Retinal pigment epithelial cell (primary cell): ENCODE measurements around the gene TSKU.
A peak's percentile ranks its signal among the peaks of the same experiment; 100 is the strongest.

ENCODE experiments used
- DNase-seq: peaks from one replicate; pipeline ENCODE4 v3.0.0-alpha.2; 2010; ENCODE audit warnings: low read depth
- H3K4me3 ChIP-seq: 2 replicates; pipeline ENCODE4 v1.5.1; 2011; ENCODE audit warnings: mild to moderate bottlenecking, low read length, control low read depth, moderate library complexity
- TF ChIP-seq, protein P1 (sequence below): conservative IDR thresholded peaks from 2 replicates; pipeline ENCODE4 v1.5.1; 2011; ENCODE audit warnings: low read depth, low read length, control low read depth, inconsistent platforms

The TSKU gene

DNA sequence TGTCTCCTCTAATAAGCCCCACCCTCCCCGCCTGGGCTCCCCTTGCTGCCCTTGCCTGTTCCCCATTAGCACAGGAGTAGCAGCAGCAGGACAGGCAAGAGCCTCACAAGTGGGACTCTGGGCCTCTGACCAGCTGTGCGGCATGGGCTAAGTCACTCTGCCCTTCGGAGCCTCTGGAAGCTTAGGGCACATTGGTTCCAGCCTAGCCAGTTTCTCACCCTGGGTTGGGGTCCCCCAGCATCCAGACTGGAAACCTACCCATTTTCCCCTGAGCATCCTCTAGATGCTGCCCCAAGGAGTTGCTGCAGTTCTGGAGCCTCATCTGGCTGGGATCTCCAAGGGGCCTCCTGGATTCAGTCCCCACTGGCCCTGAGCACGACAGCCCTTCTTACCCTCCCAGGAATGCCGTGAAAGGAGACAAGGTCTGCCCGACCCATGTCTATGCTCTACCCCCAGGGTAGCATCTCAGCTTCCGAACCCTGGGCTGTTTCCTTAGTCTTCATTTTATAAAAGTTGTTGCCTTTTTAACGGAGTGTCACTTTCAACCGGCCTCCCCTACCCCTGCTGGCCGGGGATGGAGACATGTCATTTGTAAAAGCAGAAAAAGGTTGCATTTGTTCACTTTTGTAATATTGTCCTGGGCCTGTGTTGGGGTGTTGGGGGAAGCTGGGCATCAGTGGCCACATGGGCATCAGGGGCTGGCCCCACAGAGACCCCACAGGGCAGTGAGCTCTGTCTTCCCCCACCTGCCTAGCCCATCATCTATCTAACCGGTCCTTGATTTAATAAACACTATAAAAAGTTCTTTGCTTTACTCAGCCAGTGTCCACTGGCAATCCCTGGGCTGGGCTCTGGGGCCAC is 14.4 kb downstream of the TSKU start:
- TF ChIP-seq, protein P1, sequence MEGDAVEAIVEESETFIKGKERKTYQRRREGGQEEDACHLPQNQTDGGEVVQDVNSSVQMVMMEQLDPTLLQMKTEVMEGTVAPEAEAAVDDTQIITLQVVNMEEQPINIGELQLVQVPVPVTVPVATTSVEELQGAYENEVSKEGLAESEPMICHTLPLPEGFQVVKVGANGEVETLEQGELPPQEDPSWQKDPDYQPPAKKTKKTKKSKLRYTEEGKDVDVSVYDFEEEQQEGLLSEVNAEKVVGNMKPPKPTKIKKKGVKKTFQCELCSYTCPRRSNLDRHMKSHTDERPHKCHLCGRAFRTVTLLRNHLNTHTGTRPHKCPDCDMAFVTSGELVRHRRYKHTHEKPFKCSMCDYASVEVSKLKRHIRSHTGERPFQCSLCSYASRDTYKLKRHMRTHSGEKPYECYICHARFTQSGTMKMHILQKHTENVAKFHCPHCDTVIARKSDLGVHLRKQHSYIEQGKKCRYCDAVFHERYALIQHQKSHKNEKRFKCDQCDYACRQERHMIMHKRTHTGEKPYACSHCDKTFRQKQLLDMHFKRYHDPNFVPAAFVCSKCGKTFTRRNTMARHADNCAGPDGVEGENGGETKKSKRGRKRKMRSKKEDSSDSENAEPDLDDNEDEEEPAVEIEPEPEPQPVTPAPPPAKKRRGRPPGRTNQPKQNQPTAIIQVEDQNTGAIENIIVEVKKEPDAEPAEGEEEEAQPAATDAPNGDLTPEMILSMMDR: no peak

DNA sequence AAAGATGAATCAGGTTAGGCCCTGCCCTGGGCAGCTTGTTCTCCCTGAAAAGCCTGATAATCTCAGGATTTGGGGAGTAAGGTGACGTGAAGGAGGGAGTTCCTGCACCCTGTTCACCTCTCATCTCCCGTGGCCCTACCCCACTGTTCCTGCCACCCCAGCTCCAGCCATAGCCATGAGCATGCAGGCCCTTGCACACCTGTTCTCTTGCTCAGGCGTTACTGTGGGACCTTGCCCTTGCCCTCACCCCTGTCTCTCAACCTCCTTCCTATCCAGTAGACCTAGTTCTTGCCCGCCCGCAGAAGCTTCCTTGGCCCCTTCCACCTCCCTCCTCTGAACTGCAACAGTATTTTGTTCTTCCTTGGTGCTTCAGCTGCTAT is 15.0 kb downstream of the TSKU start:
- no peak overlapping the region for H3K4me3 ChIP-seq
- DNase-seq: no peak
- TF ChIP-seq, protein P1: no peak

More for the DNA sequence above, 14.4 kb downstream of the TSKU start:
- H3K4me3 ChIP-seq: no peak overlapping the region
- DNase-seq: no peak

DNA sequence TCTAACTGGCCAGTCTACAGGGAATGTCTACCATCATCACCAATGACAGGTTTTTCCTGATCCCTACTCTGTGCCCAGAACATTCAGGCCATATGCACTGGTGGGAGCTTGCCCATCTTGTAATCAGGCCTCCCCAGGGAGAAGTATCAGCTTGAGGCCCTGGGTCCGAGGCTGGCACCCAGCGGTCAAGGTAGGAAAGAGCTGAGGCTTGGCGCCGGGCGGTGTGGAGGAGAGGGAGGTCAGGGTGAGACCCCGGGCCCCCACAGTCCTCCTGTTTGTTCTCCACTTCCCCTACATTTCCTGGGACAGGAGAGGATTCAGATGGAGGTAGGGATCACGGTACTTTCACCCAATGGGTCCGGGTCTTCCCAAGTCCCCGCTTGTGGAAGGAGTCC is 15.5 kb downstream of the TSKU start:
- TF ChIP-seq, protein P1: no peak
- DNase-seq: no peak
- no peak overlapping the region for H3K4me3 ChIP-seq

DNA sequence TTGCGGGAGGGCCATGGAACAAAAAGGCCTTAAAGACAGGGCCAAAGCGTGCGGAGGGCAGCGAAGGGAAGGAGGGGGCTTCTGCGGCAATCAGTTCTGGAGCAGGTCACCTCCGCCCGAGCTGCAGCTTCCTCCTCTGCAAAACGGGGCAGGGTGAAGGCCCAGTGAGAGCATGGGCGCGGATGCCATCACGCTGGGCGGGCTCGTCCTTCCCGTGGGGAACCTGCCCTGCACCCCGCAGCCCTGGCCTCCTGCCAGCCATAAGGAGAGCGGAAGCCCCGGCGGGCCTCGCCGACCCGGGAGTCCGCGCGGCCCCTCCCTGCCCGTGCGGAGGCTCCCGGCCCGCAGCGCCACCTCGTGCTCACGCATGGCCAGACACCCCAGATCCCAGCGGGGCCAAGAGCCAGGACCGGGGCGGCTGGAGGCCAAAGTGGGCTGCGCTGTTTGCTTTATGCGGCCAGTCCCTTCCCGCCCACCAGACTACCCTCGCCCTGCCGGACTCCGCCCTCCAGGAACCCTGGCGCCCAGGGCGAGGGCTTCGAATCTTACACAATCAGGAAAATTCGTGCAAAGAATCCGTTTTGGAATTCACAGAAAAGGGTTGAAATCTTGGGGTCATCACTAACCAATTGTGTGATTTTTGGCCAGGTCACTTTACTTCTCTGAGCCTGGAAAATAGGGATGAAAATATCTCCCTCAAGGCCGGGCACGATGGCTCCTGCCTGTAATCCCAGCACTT is 16.1 kb downstream of the TSKU start:
- H3K4me3 ChIP-seq: peak overlapping the region; percentile 25
- TF ChIP-seq, protein P1: peak; percentile 73
- DNase-seq: no peak

DNA sequence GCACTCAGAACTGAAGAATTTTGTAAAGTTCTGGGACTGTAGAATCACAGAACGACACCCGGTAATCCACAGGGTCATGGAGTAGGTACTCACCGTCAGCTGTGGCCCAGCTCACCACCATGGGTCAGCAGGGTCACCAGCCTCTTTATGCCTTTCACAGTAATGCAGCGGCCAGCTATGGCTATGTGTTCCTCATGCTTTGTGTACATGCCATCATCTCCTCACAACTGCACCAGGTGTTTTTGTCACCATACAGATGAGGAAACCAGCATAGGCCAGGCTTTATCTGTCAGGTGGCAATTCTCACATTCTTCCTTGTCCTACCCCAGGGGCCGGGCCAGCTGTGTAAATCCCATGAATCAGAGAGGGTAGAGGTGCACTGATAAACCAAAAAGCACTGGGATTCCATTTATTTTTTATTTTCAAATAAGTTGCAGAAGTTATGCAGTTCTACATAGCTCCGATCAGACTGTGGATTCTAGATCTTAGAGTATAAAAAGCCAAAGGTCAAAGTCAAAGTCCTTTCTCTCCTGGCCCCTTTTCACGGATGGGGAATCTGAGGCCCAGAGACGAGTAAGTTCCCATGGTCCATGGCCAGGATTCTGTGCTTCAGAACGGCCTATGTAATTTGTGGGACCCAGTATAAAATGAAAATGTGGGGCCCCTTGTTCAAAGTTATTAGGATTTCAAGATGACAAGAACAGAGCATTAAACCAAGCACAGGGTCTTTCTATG is 17.5 kb downstream of the TSKU start:
- TF ChIP-seq, protein P1: no peak
- H3K4me3 ChIP-seq: no peak overlapping the region
- DNase-seq: no peak

DNA sequence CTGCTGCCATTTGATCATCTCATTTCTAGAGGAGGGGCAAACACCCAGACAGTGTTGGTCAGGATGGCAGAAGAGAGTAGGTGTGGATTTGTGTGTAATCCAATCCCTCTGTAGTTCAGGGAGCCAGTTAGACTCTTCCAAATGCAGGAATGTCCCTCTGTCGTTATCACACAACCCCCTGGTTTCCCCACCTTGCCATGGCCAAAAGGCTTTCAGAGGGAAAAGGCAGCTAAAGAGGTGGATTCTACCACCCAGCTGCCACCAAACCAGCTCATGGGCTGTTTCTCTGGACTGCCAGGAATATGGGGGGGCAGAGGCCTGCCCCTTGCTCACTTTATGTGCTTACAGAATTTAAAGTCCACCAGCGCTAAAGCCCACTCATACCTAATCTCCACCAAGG is 18.1 kb downstream of the TSKU start:
- no peak overlapping the region for H3K4me3 ChIP-seq
- TF ChIP-seq, protein P1: no peak
- DNase-seq: no peak
